Keratinocyte (primary cell): Measurements from ENCODE around the gene SLC35B4. TPM values are rescaled to one million over a fixed set of nuclear protein-coding genes. Genes with fewer than 3 reads are reported as not detected.
A peak's percentile ranks its signal among the peaks of the same experiment; 100 is the strongest.

Source experiments
- DNase-seq: peaks from one replicate; pipeline ENCODE4 v3.0.0-alpha.2; 2011; ENCODE audit warnings: low read depth, missing footprints, low spot score
- FAIRE-seq: peaks from 2 replicates; lab custom pipeline; 2011; peaks lifted over from hg19 to GRCh38; lab: Jason Lieb, UNC
- H2AFZ ChIP-seq: 2 replicates; pipeline ENCODE4 v1.6.0; 2012; ENCODE audit warnings: low read length, control low read depth, inconsistent platforms; ENCODE audit not compliant: control insufficient read depth
- H3K27ac ChIP-seq: 2 replicates; pipeline ENCODE4 v1.5.1; 2011; ENCODE audit warnings: low read length; ENCODE audit not compliant: control insufficient read depth, insufficient read depth
- H3K27me3 ChIP-seq: 3 replicates; pipeline ENCODE4 v1.6.0; 2011; ENCODE audit warnings: low read length; ENCODE audit not compliant: control insufficient read depth, insufficient read depth; ENCODE audit errors: extremely low read depth
- H3K36me3 ChIP-seq, 2 experiments: 2 replicates in 1 of 2; 3 replicates in 1 of 2; pipeline ENCODE4 v1.5.1; 2011; ENCODE audit warnings: low read length in 2 of 2, mild to moderate bottlenecking in 1 of 2; ENCODE audit not compliant: control insufficient read depth in 2 of 2, insufficient read depth in 2 of 2; ENCODE audit errors: extremely low read depth in 1 of 2
- H3K4me1 ChIP-seq: 3 replicates; pipeline ENCODE4 v1.5.1; 2011; ENCODE audit warnings: low read length; ENCODE audit not compliant: control insufficient read depth, insufficient read depth; ENCODE audit errors: extremely low read depth
- H3K4me2 ChIP-seq: 3 replicates; pipeline ENCODE4 v1.6.0; 2011; ENCODE audit warnings: low read depth, low read length; ENCODE audit not compliant: control insufficient read depth, insufficient read depth; ENCODE audit errors: extremely low read depth
- H3K4me3 ChIP-seq, 3 experiments: fragments of 200-600 bp in 1 of 3; sonication (generic) in 1 of 3; 2 replicates in 2 of 3; 3 replicates in 1 of 3; pipeline ENCODE4 v1.5.1; 2011 to 2016; ENCODE audit warnings: low read length in 3 of 3, mild to moderate bottlenecking in 3 of 3, control low read depth in 2 of 3, inconsistent platforms in 1 of 3, low read depth in 1 of 3, mixed read lengths in 1 of 3, mixed run types in 1 of 3, moderate library complexity in 1 of 3; ENCODE audit not compliant: control insufficient read depth in 2 of 3, insufficient read depth in 2 of 3; ENCODE audit errors: extremely low read depth in 1 of 3
- H3K79me2 ChIP-seq: 2 replicates; pipeline ENCODE4 v1.6.0; 2012; ENCODE audit warnings: low read length; ENCODE audit not compliant: control insufficient read depth, insufficient read depth
- H3K9ac ChIP-seq: 3 replicates; pipeline ENCODE4 v1.6.0; 2011; ENCODE audit warnings: low read length; ENCODE audit not compliant: control insufficient read depth, insufficient read depth; ENCODE audit errors: extremely low read depth
- H3K9me1 ChIP-seq: 3 replicates; pipeline ENCODE4 v1.6.0; 2011; ENCODE audit warnings: low read length; ENCODE audit not compliant: control insufficient read depth, insufficient read depth; ENCODE audit errors: extremely low read depth
- H3K9me3 ChIP-seq: 2 replicates; pipeline ENCODE4 v1.5.1; 2012; ENCODE audit warnings: low read depth, low read length; ENCODE audit not compliant: control insufficient read depth
- H4K20me1 ChIP-seq: 3 replicates; pipeline ENCODE4 v1.6.0; 2011; ENCODE audit warnings: low read length; ENCODE audit not compliant: control insufficient read depth, insufficient read depth; ENCODE audit errors: extremely low read depth
- CTCF ChIP-seq, 3 experiments: IDR thresholded peaks in 1 of 3; conservative IDR thresholded peaks in 1 of 3; optimal IDR thresholded peaks in 1 of 3; 2 replicates in 2 of 3; 3 replicates in 1 of 3; pipeline versions ENCODE3 to v1.5.1; 2011; ENCODE audit warnings: low read length in 3 of 3, mild to moderate bottlenecking in 3 of 3, moderate library complexity in 2 of 3, control low read depth in 1 of 3, inconsistent platforms in 1 of 3; ENCODE audit not compliant: insufficient read depth in 2 of 3; ENCODE audit errors: extremely low read depth in 1 of 3
- EZH2 ChIP-seq: IDR thresholded peaks from one replicate; pipeline ENCODE4 v1.6.1; 2012; ENCODE audit warnings: inconsistent platforms, mild to moderate bottlenecking, low read length, moderate library complexity
- dilution Hi-C: fragments of 300-500 bp; cut with MboI; formaldehyde crosslinking; loops from one replicate; pipeline ENCODE4 v1.7.0; 2020; ENCODE audit warnings: low sequenced_read_pairs; ENCODE audit not compliant: extremely low pct_ligation_motif_present
- polyA plus RNA-seq, 5 experiments: library from polyadenylated mRNA; depleted of rRNA in 3 of 5; stranded (reverse) in 3 of 5; stranded (forward) in 1 of 5; unstranded in 1 of 5; fragments of >200 nt; gene quantifications; 1 replicate in 1 of 5; 2 replicates in 3 of 5; 3 replicates in 1 of 5; pipeline versions ENCODE4 v1.2.1 to v1.2.3, GENCODE V29; 2011 to 2012; ENCODE audit warnings: missing spikeins in 2 of 5, low read depth in 1 of 5, low replicate concordance in 1 of 5

Gene SLC35B4
- polyA plus RNA-seq, 1 donor (not counting 4 experiments of a cell fraction or from before 2014, with no cell fraction given) = 18.6 TPM

- FAIRE-seq = no peak
- no peaks in the 10 kb centered on the region for H4K20me1 ChIP-seq
- H3K4me1 ChIP-seq = peaks cover 5% of the 10 kb centered on the region
- no peaks in the 10 kb centered on the region for H3K9me1 ChIP-seq
- dilution Hi-C loops = no loop called here
- no peaks in the 10 kb centered on the region for H3K27me3 ChIP-seq
- no peaks in the 10 kb centered on the region for H3K9me3 ChIP-seq
- no peak overlapping the region for H3K4me3 ChIP-seq
- no peaks in the 10 kb centered on the region for H3K36me3 ChIP-seq
- no peak overlapping the region for H3K9ac ChIP-seq
- TF ChIP-seq CTCF (optimal IDR thresholded peaks at IDR 0.05 in 1 of 3, IDR thresholded peaks at IDR 0.05 in 1 of 3, conservative IDR thresholded peaks at IDR 0.05 in 1 of 3; ENCODE audit: extremely low read depth in 1 of 3, insufficient read depth in 2 of 3, low read length in 3 of 3) (no peak), EZH2 (no peak)
- no peaks in the 10 kb centered on the region for H3K79me2 ChIP-seq
- DNase-seq = peak; percentile 7
- no peak overlapping the region for H3K4me2 ChIP-seq
- no peak overlapping the region for H3K27ac ChIP-seq
- no peak overlapping the region for H2AFZ ChIP-seq
Measured at GRCh38 chr7:134365341-134366054, 48.8 kb upstream of the SLC35B4 start.

GRCh38 chr7:134364619-134365037, 47.9 kb upstream of the SLC35B4 start:
- Histone ChIP-seq H4K20me1 (no peaks in the 10 kb centered on the region), H3K9ac (no peak overlapping the region), H3K4me3 (no peak overlapping the region), H3K9me3 (no peaks in the 10 kb centered on the region), H3K9me1 (no peaks in the 10 kb centered on the region), H3K36me3 (no peaks in the 10 kb centered on the region), H2AFZ (no peak overlapping the region), H3K27me3 (no peaks in the 10 kb centered on the region), H3K79me2 (no peaks in the 10 kb centered on the region), H3K4me2 (no peak overlapping the region), H3K4me1 (peaks cover 5% of the 10 kb centered on the region), H3K27ac (no peak overlapping the region)
- dilution Hi-C loops = no loop called here
- no peak for TF ChIP-seq CTCF (optimal IDR thresholded peaks at IDR 0.05 in 1 of 3, IDR thresholded peaks at IDR 0.05 in 1 of 3, conservative IDR thresholded peaks at IDR 0.05 in 1 of 3; ENCODE audit: extremely low read depth in 1 of 3, insufficient read depth in 2 of 3, low read length in 3 of 3)
- TF ChIP-seq EZH2 = no peak
- DNase-seq (peak; percentile 7), FAIRE-seq (no peak)
